Kidney tubule cell (primary cell): ENCODE results near the gene ANAPC2.

ENCODE experiments used
- DNase-seq: peaks from one replicate; pipeline ENCODE4 v3.0.0-alpha.2; 2018; ENCODE audit warnings: low spot score

The ANAPC2 gene

DNA sequence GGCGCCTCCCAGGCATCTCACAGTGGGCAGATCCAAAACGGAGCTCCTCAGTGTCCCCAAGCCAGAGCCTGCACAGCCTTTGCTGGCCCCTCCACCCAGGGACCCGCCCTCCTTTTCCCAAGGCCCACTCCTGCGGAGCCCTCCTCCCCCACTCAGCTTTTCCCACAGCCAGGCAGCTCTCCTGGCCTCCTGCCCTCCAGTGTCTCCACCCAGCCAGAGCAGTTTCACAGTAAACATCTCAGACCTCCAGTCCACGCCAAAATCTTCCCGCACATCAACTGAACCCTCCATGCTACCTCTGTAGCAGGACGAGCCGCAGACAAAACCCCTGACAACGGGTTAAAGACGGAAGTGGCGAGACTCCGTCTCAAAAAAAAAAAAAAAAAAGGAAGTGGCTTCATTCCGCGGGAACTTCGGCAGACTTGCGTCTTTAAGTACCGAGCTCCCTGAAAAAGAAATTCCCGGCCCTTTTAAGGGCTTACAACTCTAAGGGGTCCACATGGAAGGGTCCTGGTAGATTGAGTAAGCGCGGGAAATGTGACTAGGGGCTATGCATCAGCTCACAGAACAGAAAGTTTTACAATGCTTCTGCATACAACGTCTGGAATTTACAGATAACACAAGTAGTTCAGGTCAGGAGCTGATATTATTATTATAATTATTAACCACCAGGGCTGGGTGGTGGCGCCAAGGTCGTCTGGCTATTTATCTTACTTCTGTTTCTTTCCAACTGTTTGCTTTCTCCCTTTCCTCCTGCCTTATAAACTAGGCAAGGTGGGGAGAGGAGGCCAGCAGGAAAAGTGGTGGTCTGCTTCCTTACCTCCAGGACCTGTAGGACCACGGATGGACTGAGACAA, 60.8 kb downstream of the ANAPC2 start:
- peak; percentile 26 for DNase-seq

DNA sequence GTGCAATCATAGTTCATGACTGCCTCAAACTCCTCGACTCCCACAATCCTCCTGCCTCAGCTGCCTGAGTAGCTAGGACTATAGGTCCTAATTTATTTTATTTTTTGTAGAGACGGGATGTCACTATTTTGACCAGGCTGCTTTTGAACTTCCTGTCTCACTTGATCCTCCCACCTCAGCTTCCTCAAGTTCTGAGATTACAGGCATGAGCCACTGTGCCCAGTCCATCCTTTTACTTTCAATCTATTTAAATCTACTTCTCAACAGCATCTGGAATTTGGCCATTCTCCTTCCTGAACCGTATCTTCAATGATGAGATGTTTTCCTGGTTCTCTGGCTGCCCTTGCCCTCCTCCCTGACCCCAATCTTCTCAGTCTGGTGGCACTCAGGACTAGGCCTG, 61.6 kb downstream of the ANAPC2 start:
- DNase-seq: no peak
